ENCODE measurements around the gene TMEM94. TPM values are rescaled to one million over a fixed set of nuclear protein-coding genes. Genes with fewer than 3 reads are reported as not detected.

The TMEM94 gene
- total RNA-seq, 1 experiment from 2014 or later = 109 TPM

DNA sequence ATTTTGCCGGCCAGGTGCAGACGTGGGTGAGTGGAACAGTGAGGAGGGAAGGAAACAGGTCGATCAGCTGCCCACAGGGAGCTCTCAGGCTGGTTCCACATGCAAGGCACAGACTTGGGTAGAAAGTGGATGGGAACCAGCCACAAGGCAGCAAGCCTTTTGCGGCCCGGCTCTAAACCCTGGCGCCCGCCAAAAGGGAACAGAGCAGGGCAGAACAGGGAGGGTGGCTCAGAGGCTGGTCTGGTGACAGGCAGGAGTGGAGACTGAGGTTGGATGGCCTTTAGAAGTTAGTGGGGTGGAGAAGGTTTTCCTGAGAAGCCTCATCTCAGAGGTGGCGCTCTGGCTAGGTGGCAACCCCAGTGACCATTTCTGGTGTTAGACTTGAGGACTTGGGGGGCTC is 79.4 kb downstream of the TMEM94 start:
- Histone ChIP-seq H3K27me3 (replicated peaks; ENCODE audit: control insufficient read depth, insufficient read depth, low read length) (no peaks in the 10 kb centered on the region), H3K9me3 (no peaks in the 10 kb centered on the region), H3K36me3 (ENCODE audit: control insufficient read depth, insufficient read depth, low read length) (peaks cover 1% of the 10 kb centered on the region; the same call in 1 of the 2 replicates), H3K4me1 (peaks cover 64% of the 10 kb centered on the region), H3K4me3 (ENCODE audit: low read depth, low read length) (no peak overlapping the region)
- BruUV-seq (replicated peaks) = no TSS peak
- H3K4me3 Mint-ChIP-seq (ENCODE audit: unreplicated experiment) = peak overlapping the region; percentile 7
- H3K4me1 Mint-ChIP-seq (ENCODE audit: low read depth, unreplicated experiment) = peaks cover 56% of the 10 kb centered on the region
- TF ChIP-seq, protein P1, sequence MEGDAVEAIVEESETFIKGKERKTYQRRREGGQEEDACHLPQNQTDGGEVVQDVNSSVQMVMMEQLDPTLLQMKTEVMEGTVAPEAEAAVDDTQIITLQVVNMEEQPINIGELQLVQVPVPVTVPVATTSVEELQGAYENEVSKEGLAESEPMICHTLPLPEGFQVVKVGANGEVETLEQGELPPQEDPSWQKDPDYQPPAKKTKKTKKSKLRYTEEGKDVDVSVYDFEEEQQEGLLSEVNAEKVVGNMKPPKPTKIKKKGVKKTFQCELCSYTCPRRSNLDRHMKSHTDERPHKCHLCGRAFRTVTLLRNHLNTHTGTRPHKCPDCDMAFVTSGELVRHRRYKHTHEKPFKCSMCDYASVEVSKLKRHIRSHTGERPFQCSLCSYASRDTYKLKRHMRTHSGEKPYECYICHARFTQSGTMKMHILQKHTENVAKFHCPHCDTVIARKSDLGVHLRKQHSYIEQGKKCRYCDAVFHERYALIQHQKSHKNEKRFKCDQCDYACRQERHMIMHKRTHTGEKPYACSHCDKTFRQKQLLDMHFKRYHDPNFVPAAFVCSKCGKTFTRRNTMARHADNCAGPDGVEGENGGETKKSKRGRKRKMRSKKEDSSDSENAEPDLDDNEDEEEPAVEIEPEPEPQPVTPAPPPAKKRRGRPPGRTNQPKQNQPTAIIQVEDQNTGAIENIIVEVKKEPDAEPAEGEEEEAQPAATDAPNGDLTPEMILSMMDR (IDR thresholded peaks at IDR 0.05; ENCODE audit: insufficient read depth in 1 of 2, low read depth in 1 of 2, low read length in 1 of 2, severe bottlenecking in 1 of 2, unreplicated experiment in 1 of 2) = no peak
- H3K36me3 Mint-ChIP-seq (ENCODE audit: insufficient read depth, unreplicated experiment) = peaks cover 68% of the 10 kb centered on the region
- no peaks in the 10 kb centered on the region for H3K9me3 Mint-ChIP-seq (ENCODE audit: unreplicated experiment)
- H3K27me3 Mint-ChIP-seq (ENCODE audit: insufficient read depth, unreplicated experiment) = no peaks in the 10 kb centered on the region
- intact Hi-C loops (cut with micrococcal nuclease; ENCODE audit: unreplicated experiment) = loop anchor here (1.0 kb wide), 1 partner anchor 17 kb away; no protein-coding TSS in a partner anchor
- CTCF ChIA-PET = interaction anchor here (1.0 to 1.5 kb wide), 2 partner anchors 19 to 98 kb away, joined by 4 to 5 read pairs; partner anchors contain the start of gene TSEN54
- no peak for DNase-seq
- POLR2A ChIA-PET = interaction anchor here (0.8 kb wide), 1 partner anchor 10 kb away, joined by 9 read pairs; the partner anchor contains the start of gene LLGL2
- peak overlapping the region; percentile 95 for H3K27ac Mint-ChIP-seq (ENCODE audit: unreplicated experiment)

DNA sequence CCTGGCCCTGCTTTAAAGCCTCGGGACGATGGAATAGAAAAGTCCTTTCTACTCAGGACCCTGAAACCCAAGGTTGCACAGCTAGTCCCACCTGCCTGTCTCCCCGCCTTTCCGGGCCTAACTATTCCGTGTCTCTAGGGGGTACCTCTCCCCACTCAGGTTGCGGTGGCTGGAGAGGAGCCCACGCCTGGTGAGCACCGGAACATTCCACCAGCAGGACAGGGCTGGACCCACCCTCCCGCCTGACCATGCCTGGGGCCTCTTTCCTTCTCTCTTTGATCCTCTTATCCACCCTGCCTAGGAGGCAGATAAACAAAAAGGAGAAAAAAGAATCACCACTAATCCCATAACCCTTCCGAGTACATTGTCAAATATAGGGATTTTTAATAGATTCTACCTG is 79.9 kb downstream of the TMEM94 start:
- peak; percentile 65 to 70 for DNase-seq
- Mint-ChIP-seq H3K4me1 (ENCODE audit: low read depth, unreplicated experiment) (peaks cover 55% of the 10 kb centered on the region), H3K27ac (ENCODE audit: unreplicated experiment) (peak overlapping the region; percentile 95), H3K27me3 (ENCODE audit: insufficient read depth, unreplicated experiment) (no peaks in the 10 kb centered on the region), H3K36me3 (ENCODE audit: insufficient read depth, unreplicated experiment) (peaks cover 66% of the 10 kb centered on the region), H3K4me3 (ENCODE audit: unreplicated experiment) (peak overlapping the region; percentile 7), H3K9me3 (ENCODE audit: unreplicated experiment) (no peaks in the 10 kb centered on the region)
- BruUV-seq (replicated peaks) = no TSS peak
- Histone ChIP-seq H3K27me3 (replicated peaks; ENCODE audit: control insufficient read depth, insufficient read depth, low read length) (no peaks in the 10 kb centered on the region), H3K36me3 (ENCODE audit: control insufficient read depth, insufficient read depth, low read length) (peaks cover 1% of the 10 kb centered on the region; the same call in 1 of the 2 replicates), H3K9me3 (no peaks in the 10 kb centered on the region), H3K4me1 (peaks cover 60% of the 10 kb centered on the region), H3K4me3 (ENCODE audit: low read depth, low read length) (no peak overlapping the region)
- ChIA-PET CTCF (no interaction called here), POLR2A (interaction anchor here (0.8 kb wide), 1 partner anchor 11 kb away, joined by 9 read pairs; the partner anchor contains the start of gene LLGL2)
- TF ChIP-seq, protein P1 (IDR thresholded peaks at IDR 0.05; ENCODE audit: insufficient read depth in 1 of 2, low read depth in 1 of 2, low read length in 1 of 2, severe bottlenecking in 1 of 2, unreplicated experiment in 1 of 2) = no peak
- intact Hi-C loops (cut with micrococcal nuclease; ENCODE audit: unreplicated experiment) = loop anchor here (1.0 kb wide), 1 partner anchor 17 kb away; no protein-coding TSS in a partner anchor

DNA sequence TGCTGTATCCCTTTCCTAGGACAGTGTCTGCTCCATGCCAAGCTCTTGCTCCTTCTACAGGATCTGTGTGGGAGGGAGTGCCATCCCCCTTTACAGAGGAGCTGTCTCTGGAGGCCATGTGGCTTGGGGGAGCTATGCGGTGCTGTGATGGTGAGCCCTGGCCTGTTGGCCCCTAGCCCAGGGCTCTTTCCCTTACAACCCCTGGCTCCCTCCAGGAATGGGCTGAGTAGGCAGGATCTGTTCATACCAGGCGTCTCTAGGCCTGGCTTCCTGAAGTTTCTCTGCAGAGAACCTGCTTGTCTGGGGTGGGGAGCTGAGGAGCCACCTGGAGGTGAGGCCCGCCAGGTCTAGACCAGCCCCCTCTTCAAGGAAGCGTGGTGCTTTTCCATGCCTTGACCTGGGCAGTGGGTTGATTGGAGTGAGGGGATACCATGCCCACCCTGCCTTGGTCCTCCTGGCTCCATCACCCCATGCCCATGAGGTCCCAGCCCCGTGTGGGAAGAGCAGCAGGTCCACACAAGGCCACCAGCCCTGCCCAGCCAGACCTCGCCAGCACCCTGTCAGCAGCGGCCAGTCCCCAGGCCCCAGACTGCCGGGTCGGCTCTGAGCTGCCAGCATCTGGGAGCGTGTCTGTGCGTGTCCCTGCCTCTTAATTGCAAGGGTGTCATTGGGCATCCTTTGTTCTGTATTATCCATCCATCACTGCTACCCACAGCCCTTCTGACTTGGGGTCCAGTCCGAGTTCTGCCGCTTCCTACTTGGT is 83.7 kb downstream of the TMEM94 start:
- DNase-seq = no peak
- no peaks in the 10 kb centered on the region for H3K27me3 ChIP-seq (replicated peaks; ENCODE audit: control insufficient read depth, insufficient read depth, low read length)
- no peaks in the 10 kb centered on the region for H3K9me3 Mint-ChIP-seq (ENCODE audit: unreplicated experiment)
- BruUV-seq (replicated peaks) = no TSS peak
- peaks cover 46% of the 10 kb centered on the region for H3K4me1 Mint-ChIP-seq (ENCODE audit: low read depth, unreplicated experiment)
- H3K4me1 ChIP-seq = peaks cover 40% of the 10 kb centered on the region
- peaks cover 56% of the 10 kb centered on the region for H3K36me3 Mint-ChIP-seq (ENCODE audit: insufficient read depth, unreplicated experiment)
- ChIA-PET POLR2A (no interaction called here), CTCF (interaction anchor here (0.7 kb wide), 1 partner anchor 29 kb away, joined by 4 read pairs; no protein-coding TSS in a partner anchor)
- H3K36me3 ChIP-seq (ENCODE audit: control insufficient read depth, insufficient read depth, low read length) = peaks cover 1% of the 10 kb centered on the region
- no peaks in the 10 kb centered on the region for H3K9me3 ChIP-seq
- intact Hi-C loops (cut with micrococcal nuclease; ENCODE audit: unreplicated experiment) = no loop called here
- no peak overlapping the region for H3K4me3 Mint-ChIP-seq (ENCODE audit: unreplicated experiment)
- no peaks in the 10 kb centered on the region for H3K27me3 Mint-ChIP-seq (ENCODE audit: insufficient read depth, unreplicated experiment)
- TF ChIP-seq, protein P1 (IDR thresholded peaks at IDR 0.05; ENCODE audit: insufficient read depth in 1 of 2, low read depth in 1 of 2, low read length in 1 of 2, severe bottlenecking in 1 of 2, unreplicated experiment in 1 of 2) = no peak
- no peak overlapping the region for H3K4me3 ChIP-seq (ENCODE audit: low read depth, low read length)
- H3K27ac Mint-ChIP-seq (ENCODE audit: unreplicated experiment) = no peak overlapping the region
